ENCODE results near the gene LHFPL3.

DNA sequence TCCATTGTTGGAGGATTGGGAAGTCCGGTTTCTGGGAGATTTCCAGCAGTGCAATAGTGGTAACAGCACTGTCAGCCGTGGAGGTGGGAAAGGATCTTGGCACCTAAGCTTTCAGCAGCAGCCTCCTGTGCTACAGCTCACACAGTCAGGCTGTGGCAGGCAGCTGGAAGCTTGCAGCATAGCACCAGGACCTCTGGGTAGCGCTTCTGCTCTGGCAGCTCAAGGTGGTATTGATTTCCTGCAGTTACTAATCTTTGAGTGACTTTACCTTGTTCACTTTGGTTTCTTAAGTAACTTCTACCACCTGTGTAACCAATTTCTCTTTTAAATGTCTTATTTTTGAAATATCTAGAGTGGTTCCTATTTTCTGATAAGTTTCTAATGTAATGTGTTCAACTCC is 130.5 kb downstream of the LHFPL3 start:
- TF ChIP-seq EP300 (IDR thresholded peaks at IDR 0.05), result no peak
- TF ChIP-seq CTCF (IDR thresholded peaks at IDR 0.05), result no peak
- TF ChIP-seq POLR2AphosphoS5 (IDR thresholded peaks at IDR 0.05), result no peak
- TF ChIP-seq POLR2A (IDR thresholded peaks at IDR 0.05; ENCODE audit: low read depth), result no peak

Data from esophagus muscularis mucosa (tissue), 4 donors.